ENCODE results near the gene MUC2. TPM values are rescaled to one million over a fixed set of nuclear protein-coding genes. Genes with fewer than 3 reads are reported as not detected.
A peak's percentile ranks its signal among the peaks of the same experiment; 100 is the strongest.

MUC2 gene
- total and polyA plus RNA-seq, 10 of the 15 experiments (the other 5 are each of a cell fraction or from before 2014, with no cell fraction given), result 0.23 TPM; not detected in 9

DNA sequence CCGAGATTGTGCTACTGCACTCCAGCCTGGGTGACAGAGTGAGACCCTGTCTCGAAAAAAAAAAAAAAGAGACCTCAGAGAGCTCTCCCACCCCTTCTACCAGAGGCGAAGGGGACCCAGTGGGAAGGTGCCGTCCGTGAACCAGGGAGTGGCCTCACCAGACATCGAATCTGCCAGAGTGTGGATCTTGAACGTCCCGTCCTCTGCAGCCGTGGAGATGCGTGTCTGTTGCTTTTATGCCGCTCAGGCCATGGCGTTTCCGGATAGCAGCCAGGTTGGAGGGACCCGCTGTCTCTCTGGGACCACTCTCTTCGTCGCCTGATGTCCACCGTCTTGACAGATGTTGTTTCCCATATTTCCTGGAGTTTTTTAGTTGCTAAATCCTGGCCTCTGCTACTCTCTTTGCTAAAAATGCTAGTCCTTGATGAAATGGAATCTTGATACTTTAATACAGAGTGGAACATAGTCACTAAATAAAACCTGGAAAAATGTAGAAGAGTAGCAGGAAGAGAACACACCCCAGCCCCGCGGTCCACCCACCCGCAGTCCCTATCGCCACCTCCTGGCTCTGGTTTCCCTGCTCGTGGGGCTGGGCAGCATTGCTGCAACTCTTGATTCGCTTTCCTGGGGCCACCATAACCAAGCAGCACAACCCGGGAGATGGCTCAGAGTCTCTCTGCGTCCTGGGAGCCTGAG, 26.2 kb upstream of the MUC2 start:
- CTCF ChIA-PET, result no interaction called here

DNA sequence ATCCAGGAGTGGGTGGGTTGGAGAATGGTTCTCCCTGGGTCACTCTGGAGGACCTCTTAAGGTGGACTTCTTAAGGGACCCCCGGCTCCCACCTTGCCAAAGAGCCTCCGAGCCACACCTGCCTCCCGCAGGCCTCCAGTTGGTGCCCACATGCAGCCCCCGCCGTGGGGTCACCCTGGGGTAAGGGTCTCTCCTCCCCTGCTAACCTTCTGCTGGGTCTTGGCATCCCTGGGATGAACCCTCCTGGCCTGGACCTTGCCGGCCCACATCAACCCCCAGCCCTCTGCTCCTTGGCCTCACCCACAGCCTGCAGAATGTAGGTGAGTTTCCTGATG, 25.6 kb upstream of the MUC2 start:
- no peaks in the 10 kb centered on the region for H3K9me3 ChIP-seq (replicated peaks; ENCODE audit: control insufficient read depth, insufficient read depth, low read length)
- ChIA-PET POLR2A (no interaction called here), RAD21 (ENCODE audit: unreplicated experiment) (no interaction called here), CTCF (no interaction called here), SMC1A (ENCODE audit: uncharacterized antibody, unreplicated experiment) (no interaction called here)
- no peak overlapping the region for H3K27ac ChIP-seq (ENCODE audit: control insufficient read depth, insufficient read depth)
- H3K36me3 ChIP-seq (ENCODE audit: control insufficient read depth in 2 of 2, insufficient read depth in 2 of 2, low read length in 1 of 2), result no peaks in the 10 kb centered on the region
- no peaks in the 10 kb centered on the region for H3K27me3 ChIP-seq (replicated peaks in 1 of 2; ENCODE audit: control insufficient read depth in 2 of 2, insufficient read depth in 2 of 2, low read length in 1 of 2)
- no peak overlapping the region for H3K4me3 ChIP-seq
- intact Hi-C loops (cut with micrococcal nuclease; ENCODE audit: unreplicated experiment), result no loop called here
- WGBS (ENCODE audit: insufficient coverage, insufficient replicate concordance, low lambda C conversion rate, missing lambda C conversion rate), result 79% methylated on average over 6 of the region's 6 CpGs
- BruUV-seq (replicated peaks), result no TSS peak
- H3K4me1 ChIP-seq (ENCODE audit: control insufficient read depth, insufficient read depth, low read length), result no peaks in the 10 kb centered on the region
- no peak overlapping the region for H2AFZ ChIP-seq (ENCODE audit: control insufficient read depth, low read depth, low read length)
- DNase-seq (ENCODE audit: low read depth, low spot score) (no peak), ATAC-seq (no peak), FAIRE-seq (no peak)
- H3K9ac ChIP-seq (ENCODE audit: control insufficient read depth, insufficient read depth, low read length), result no peak overlapping the region
- no peak overlapping the region for H3K4me2 ChIP-seq (ENCODE audit: control insufficient read depth, insufficient read depth)
- in situ Hi-C loops (cut with MboI), result no loop called here
- H4K20me1 ChIP-seq (ENCODE audit: control insufficient read depth, insufficient read depth), result no peaks in the 10 kb centered on the region
- H3K79me2 ChIP-seq (ENCODE audit: control insufficient read depth, insufficient read depth, low read length), result no peaks in the 10 kb centered on the region
- TF ChIP-seq SIX5 (IDR thresholded peaks at IDR 0.05; ENCODE audit: low read depth, low read length, severe bottlenecking) (no peak), KAT2A (conservative IDR thresholded peaks at IDR 0.05; ENCODE audit: control insufficient read depth, low read depth, low read length) (no peak), RB1 (IDR thresholded peaks at IDR 0.05; ENCODE audit: borderline replicate concordance) (no peak), FOS (IDR thresholded peaks at IDR 0.05; ENCODE audit: borderline replicate concordance, extremely low read depth, insufficient read length) (no peak), ZNF384 (IDR thresholded peaks at IDR 0.05; ENCODE audit: borderline replicate concordance, low read depth, low read length) (no peak), BRCA1 (IDR thresholded peaks at IDR 0.05; ENCODE audit: low read depth, low read length) (no peak), ESRRA (IDR thresholded peaks at IDR 0.05; ENCODE audit: low read length) (no peak), MTA3 (IDR thresholded peaks at IDR 0.05; ENCODE audit: borderline replicate concordance, low read length) (no peak), BMI1 (IDR thresholded peaks at IDR 0.05; ENCODE audit: borderline replicate concordance) (no peak), HDGF (IDR thresholded peaks at IDR 0.05) (no peak), BHLHE40 (IDR thresholded peaks at IDR 0.05; ENCODE audit: borderline replicate concordance in 1 of 2, low read depth in 2 of 2, low read length in 1 of 2) (no peak), IRF4 (IDR thresholded peaks at IDR 0.05; ENCODE audit: low read depth, low read length) (no peak)
- TF ChIP-seq, protein P1, sequence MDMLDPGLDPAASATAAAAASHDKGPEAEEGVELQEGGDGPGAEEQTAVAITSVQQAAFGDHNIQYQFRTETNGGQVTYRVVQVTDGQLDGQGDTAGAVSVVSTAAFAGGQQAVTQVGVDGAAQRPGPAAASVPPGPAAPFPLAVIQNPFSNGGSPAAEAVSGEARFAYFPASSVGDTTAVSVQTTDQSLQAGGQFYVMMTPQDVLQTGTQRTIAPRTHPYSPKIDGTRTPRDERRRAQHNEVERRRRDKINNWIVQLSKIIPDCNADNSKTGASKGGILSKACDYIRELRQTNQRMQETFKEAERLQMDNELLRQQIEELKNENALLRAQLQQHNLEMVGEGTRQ (IDR thresholded peaks at IDR 0.05; ENCODE audit: borderline replicate concordance, low read depth, low read length), result no peak
- TF ChIP-seq, protein P2, sequence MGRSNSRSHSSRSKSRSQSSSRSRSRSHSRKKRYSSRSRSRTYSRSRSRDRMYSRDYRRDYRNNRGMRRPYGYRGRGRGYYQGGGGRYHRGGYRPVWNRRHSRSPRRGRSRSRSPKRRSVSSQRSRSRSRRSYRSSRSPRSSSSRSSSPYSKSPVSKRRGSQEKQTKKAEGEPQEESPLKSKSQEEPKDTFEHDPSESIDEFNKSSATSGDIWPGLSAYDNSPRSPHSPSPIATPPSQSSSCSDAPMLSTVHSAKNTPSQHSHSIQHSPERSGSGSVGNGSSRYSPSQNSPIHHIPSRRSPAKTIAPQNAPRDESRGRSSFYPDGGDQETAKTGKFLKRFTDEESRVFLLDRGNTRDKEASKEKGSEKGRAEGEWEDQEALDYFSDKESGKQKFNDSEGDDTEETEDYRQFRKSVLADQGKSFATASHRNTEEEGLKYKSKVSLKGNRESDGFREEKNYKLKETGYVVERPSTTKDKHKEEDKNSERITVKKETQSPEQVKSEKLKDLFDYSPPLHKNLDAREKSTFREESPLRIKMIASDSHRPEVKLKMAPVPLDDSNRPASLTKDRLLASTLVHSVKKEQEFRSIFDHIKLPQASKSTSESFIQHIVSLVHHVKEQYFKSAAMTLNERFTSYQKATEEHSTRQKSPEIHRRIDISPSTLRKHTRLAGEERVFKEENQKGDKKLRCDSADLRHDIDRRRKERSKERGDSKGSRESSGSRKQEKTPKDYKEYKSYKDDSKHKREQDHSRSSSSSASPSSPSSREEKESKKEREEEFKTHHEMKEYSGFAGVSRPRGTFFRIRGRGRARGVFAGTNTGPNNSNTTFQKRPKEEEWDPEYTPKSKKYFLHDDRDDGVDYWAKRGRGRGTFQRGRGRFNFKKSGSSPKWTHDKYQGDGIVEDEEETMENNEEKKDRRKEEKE (IDR thresholded peaks at IDR 0.05), result no peak

More for the DNA sequence above, 26.2 kb upstream of the MUC2 start:
- POLR2A ChIA-PET, result no interaction called here
- intact Hi-C loops (cut with micrococcal nuclease; ENCODE audit: unreplicated experiment), result no loop called here
- Histone ChIP-seq H3K36me3 (ENCODE audit: control insufficient read depth in 2 of 2, insufficient read depth in 2 of 2, low read length in 1 of 2) (no peaks in the 10 kb centered on the region), H3K9me3 (replicated peaks; ENCODE audit: control insufficient read depth, insufficient read depth, low read length) (no peaks in the 10 kb centered on the region), H3K4me1 (ENCODE audit: control insufficient read depth, insufficient read depth, low read length) (no peaks in the 10 kb centered on the region), H3K27ac (ENCODE audit: control insufficient read depth, insufficient read depth) (no peak overlapping the region), H3K4me3 (no peak overlapping the region), H3K9ac (ENCODE audit: control insufficient read depth, insufficient read depth, low read length) (no peak overlapping the region), H3K79me2 (ENCODE audit: control insufficient read depth, insufficient read depth, low read length) (no peaks in the 10 kb centered on the region), H2AFZ (ENCODE audit: control insufficient read depth, low read depth, low read length) (no peak overlapping the region), H3K4me2 (ENCODE audit: control insufficient read depth, insufficient read depth) (no peak overlapping the region), H4K20me1 (ENCODE audit: control insufficient read depth, insufficient read depth) (no peaks in the 10 kb centered on the region), H3K27me3 (replicated peaks in 1 of 2; ENCODE audit: control insufficient read depth in 2 of 2, insufficient read depth in 2 of 2, low read length in 1 of 2) (no peaks in the 10 kb centered on the region)
- no peak for DNase-seq (ENCODE audit: low read depth, low spot score)
- 47% methylated on average over 25 of the region's 25 CpGs for WGBS (ENCODE audit: insufficient coverage, insufficient replicate concordance, low lambda C conversion rate, missing lambda C conversion rate)
- no peak for ATAC-seq
- no peak for FAIRE-seq
- BruUV-seq (replicated peaks), result no TSS peak
- SMC1A ChIA-PET (ENCODE audit: uncharacterized antibody, unreplicated experiment), result no interaction called here
- 0 out of 2 replicates have a peak, but pooled peaks have one; percentile 9 for TF ChIP-seq RAD21 (IDR thresholded peaks at IDR 0.05; ENCODE audit: insufficient read depth, low read depth, low read length)
- no peak for TF ChIP-seq ATF7 (IDR thresholded peaks at IDR 0.05; ENCODE audit: low read depth)
- RAD21 ChIA-PET (ENCODE audit: unreplicated experiment), result no interaction called here
- in situ Hi-C loops (cut with MboI), result no loop called here
